HPDE6-E6E7 (cell line): ENCODE data around the gene PREX1.
"Not testable (repeated sequence)": the region's sequence is repeated elsewhere in the genome, so short reads cannot be mapped to it uniquely, and the experiment has no call there.

Source experiments
- DNase-seq: peaks from one replicate; pipeline ENCODE4 v3.0.0; 2011; ENCODE audit warnings: missing footprints; ENCODE audit errors: extremely low spot score

PREX1 gene

GRCh38 chr20:48604936-48605335 is 222.9 kb downstream of the PREX1 start:
- no peak for DNase-seq

DNA sequence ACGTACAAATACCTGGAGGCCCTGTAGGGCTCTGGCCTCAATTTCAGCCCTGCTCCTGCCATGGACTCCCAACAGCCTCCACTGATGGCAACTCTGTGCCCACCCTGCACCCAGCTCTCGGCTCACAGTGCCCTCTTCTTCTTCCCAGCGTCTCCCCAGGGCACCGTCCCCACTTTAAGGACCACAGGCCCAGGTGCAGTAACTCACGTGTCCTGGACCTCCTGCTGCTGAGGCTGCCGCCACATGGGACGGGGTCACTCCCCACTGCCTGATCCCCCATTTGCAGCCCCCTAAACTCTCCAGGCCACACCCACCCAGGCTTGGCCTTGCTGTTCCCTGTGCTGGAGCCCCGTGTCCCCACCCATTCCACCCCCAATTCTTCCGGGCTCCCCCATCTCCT is 223.4 kb downstream of the PREX1 start:
- DNase-seq = no peak

DNA sequence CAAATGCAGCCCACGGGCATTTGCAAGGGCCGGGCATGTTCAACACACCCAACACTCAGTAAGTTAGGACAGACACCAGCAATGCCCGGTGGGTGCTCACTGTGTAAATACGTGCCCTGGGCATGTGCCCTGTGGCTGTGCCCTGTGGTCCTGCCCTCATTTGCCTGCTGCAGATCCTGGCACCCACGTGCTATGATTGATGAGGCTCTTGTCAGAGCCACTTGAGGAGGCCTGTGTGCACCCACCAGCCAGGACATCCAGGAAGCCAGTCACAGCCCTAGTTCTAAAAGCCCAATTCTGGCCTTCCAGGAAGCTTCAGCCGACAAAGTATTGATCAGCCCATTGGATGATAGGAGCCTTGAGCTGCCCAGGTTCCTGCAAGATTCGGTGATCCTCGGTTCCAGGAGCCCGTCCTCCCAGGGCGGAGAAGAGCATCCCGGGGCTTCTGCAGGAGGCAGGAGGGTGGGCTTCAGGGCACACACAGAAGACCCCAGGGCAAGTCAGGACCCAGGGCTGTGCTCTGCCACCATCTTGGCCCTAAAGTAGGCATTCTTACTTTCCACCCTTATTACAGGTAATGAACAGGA is 223.9 kb downstream of the PREX1 start:
- DNase-seq = no peak

DNA sequence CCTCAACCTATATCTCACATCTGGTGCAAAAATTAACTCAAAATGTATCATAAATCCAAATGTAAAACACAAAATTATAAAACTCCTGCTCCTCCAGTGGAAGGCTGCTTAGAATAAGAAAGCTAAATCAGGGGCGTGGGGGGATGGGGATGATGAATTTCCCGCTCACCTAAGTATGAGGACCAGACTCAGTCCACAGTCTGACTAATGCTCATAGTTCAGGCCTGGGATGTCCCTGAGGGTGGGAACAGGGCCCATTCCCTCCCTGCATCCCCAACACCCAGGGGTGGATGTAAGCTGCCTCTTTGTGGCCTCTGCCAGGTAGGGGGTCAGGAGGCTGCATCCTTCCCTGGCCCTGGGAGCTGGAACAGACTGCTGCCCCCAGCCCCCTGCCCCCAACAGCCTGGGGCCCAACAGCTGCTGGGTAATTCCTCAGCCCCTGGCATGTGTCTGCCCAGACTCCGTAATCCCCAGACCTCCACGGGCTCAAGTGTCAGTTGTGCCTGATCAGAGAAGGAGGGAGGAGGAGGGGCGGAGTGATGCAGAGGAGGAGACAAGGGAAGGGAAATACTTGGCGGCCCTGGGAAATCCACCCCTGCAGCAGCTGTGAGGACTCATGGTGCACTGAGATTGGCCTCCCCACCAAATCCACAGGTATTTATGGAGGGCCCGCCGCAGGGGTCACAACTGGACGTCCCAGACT is 224.5 kb downstream of the PREX1 start:
- DNase-seq = no peak

- no peak for DNase-seq
Observed at GRCh38 chr20:48601798-48602197, 226.0 kb downstream of the PREX1 start.

- DNase-seq = no peak
Observed at GRCh38 chr20:48600470-48600945, 227.3 kb downstream of the PREX1 start.

DNA sequence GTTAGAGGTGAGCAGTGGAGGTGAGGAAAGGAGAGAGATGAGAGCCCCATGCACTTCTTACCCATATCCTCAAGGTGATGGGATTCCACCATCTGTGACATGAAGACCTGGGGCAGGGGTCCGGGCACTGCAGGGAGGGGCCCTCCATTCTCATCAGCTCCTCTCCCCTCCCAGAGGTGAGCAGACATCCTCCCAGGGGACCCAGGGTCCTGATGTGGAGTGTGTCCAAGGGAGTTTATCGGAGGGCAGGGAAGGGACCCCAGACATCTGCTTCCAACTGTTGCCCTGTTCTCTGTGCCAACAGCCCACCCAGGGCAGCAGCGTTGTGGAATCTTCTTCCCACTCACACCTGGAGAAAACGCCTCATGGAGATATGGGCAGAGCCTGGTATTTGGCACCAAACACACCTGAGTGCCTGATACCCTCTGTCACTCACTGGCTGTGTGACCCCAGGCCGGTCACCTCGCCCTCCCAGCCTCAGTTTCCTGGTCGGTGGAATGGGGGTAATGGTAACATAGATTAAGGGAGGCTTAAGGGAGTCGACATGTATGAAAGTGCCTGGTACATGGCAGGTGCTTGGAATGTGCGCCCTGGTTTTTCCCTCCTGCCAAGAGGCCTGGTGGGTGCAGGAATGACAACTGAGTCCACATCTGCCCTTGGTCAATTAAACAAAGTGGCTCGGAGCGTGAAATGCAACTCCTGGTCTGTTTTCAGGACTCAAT is 227.9 kb downstream of the PREX1 start:
- DNase-seq = no peak

- no peak for DNase-seq
Observed at GRCh38 chr20:48599106-48599747, 228.6 kb downstream of the PREX1 start.

- not testable (repeated sequence) for DNase-seq
Observed at GRCh38 chr20:48598303-48598941, 229.4 kb downstream of the PREX1 start.

GRCh38 chr20:48597521-48598302 is 230.1 kb downstream of the PREX1 start:
- no peak for DNase-seq

- DNase-seq = no peak
Observed at GRCh38 chr20:48596334-48596898, 231.4 kb downstream of the PREX1 start.

DNA sequence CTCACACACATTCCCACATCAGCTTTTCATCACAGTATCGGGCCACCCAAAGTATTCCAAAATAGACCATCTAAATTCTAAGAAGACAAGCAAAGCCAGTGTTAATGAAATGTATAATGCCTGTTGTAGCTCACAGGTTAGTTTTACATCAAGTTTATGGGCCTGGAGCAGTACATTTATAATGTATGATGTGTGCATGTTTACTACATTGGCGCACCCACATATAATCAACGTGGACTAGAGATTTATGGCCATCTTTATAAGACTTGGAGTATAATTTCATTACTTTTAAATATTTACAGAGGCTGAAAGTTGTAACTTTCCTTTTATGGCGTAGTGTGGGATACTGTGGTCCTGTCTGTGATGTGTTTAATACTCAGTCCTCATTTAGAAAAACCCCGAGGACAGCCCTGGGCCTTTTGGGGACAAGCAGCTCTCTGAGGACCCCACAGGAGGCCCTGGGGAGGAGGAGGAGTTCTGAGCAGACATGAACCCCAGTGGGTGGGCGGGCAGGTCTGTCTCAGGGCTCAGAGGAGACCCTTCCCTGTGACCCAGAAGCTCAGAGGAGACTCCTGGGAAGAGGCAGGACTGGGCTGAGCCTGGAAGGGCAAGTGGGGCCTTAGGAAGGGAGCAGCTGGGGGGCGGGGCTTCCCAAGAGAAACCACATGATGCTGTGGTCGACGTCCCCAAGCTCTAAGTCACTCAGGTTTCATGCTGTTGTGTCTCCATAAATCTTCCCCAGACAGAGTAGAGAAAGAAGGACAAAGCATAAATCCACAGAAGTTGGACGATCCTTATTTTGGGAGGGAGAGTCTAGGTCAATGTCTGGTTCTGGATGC is 232.1 kb downstream of the PREX1 start:
- DNase-seq = no peak

DNA sequence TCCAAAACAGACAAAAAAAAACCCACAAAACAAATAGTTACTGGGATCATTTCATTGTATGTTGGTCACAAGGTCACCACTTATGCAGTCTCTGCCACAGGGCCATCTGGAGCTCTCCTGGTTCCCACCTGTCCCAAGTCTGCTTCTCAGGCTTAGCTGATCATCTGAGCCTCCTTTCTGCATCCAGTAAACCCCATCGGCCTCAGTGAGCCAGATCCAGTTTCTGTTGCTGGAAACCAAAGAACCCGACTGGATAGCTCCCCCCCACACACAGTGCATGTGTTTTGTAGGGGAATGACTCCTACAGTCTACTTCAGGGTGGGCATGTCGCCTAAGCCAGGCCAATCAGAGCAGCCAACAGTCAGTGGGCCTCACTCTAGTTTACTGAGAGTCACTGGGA is 233.3 kb downstream of the PREX1 start:
- no peak for DNase-seq

DNA sequence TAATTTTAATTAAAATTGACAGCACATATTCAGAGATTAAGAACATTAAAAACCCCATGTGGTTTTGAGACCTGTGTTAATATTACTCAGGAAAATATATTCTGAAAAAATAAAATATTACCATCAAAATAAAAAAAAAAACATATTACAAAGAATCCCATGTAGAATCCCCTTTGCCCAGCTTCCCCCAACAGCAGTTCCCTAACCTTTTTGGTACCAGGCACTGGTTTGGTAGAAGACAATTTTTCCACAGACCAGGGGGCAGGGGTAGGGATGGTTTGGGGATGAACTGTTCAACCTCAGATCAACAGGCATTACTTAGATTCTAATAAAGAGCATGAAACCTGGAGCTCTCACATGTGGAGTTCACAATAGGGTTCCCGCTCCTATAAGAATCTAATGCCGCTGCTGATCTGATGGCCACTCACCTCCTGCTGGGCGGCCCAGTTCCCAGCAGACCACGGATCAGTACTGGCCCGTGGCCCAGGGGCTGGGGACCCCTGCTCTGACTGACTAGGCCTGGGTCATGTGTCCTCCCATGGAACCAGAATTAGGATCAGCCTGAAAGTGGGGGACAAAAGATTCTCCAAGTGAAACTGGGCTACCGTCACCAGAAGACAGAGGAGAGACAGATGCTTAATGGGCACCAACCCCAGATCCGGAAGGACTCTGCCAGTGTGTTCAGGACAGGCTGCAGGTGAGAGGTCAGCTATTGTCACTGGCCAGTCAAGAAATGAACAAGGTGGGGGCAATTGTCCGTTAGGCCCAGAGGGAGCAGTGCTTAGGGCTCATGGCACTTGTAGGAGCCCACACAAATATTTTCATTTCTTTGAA is 235.5 kb downstream of the PREX1 start:
- no peak for DNase-seq

- DNase-seq = no peak
Observed at GRCh38 chr20:48586730-48587129, 241.1 kb downstream of the PREX1 start.

DNA sequence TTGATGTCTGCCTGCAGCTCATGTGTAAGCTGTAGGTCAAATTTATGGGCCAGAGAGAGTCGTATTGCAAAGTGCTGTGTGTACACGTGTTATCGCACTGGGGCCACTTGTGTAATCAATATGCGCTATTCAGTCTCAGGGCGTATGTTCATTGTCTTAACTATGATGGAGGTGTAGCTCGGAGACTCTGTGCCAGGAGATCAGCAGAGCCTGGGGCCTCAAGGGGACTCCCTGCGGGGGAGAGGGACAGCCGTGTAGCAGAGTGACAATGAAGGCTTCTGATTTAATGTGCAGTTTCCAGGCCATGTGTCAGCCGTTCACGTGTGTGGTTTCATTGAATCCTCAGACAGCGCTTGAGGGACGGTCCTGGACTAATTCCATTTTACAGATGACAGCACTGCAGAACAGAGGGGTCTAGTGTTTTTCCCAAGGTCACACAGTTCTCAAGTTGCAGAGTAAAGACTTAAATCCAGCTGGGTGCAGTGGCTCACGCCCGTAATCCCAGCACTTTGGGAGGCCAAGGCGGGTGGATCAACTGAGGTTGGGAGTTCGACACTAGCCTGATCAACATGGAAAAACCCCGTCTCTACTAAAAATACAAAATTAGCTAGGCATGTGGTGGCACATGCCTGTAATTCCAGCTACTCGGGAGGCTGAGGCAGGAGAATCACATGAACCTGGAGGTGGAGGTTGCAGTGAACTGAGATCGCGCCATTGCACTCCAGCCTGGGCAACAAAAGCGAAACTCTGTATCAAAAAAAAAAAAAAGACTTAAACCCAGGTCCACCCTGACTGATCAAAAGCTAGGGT is 242.5 kb downstream of the PREX1 start:
- no peak for DNase-seq

DNA sequence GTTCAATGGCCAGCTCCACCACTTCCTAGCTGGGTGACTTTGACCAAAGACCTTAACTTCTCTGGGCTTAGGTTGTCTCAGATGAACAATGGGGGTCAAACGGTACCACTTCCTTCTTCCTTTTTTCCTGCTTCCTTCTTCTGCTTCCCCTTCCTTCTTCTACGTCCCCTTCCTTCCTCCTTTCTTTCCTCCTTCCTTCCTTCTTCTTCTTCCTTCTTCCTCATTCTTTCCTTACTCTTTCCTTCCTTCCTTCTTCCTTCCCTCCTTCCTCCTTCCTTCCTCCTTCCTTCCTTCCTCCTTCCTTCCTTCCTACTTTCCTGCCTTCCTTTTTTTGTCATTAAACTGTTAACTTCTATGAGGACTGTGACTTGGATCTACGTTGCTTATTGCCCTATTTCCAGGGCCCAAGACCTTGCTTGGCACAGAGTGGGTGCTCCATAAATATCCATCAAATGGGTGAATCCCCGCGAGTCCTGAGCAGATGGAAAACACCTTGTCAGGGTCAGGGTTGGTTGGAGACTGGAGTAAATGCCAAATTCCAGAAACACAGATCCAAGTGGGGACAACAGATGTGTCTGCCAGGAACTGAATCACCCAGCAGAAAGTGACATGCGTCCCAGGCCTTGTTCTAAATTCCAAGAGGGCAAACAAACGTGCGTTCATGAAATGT is 243.3 kb downstream of the PREX1 start:
- no peak for DNase-seq

DNA sequence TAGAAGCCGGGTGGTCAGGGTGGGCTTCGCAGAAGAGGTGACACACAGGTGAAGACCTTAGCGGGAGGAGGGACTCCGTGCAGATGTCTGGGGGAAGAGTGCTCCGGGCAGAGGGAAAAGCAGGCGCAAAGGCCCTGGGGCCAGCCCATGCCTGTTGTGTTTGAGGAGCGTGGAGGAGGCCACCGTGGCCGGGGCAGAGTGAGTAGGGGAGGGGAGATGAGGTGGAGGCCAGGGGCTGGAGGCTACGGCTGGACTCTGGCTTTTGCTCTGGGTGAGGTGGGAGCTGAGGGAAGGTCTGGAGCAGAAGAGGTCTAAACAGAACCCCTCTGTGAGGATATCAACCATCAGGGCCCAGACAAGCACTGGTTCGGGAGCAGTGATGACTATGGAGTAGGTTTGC is 244.0 kb downstream of the PREX1 start:
- no peak for DNase-seq
